IPS-15b (cell line): Measurements from ENCODE around the gene ZNF311.
A peak's percentile ranks its signal among the peaks of the same experiment; 100 is the strongest.

Experiments
- H3K27me3 ChIP-seq: one replicate; pipeline ENCODE4 v1.6.1; 2013; ENCODE audit warnings: low read length; ENCODE audit not compliant: control insufficient read depth, insufficient read depth
- H3K36me3 ChIP-seq: one replicate; pipeline ENCODE4 v1.6.1; 2013; ENCODE audit warnings: low read length; ENCODE audit not compliant: control insufficient read depth, insufficient read depth
- H3K4me1 ChIP-seq: one replicate; pipeline ENCODE4 v1.6.1; 2013; ENCODE audit warnings: mild to moderate bottlenecking, low read length; ENCODE audit not compliant: control insufficient read depth, insufficient read depth
- H3K4me3 ChIP-seq: one replicate; pipeline ENCODE4 v1.5.1; 2013; ENCODE audit warnings: low read depth, low read length
- H3K9ac ChIP-seq: one replicate; pipeline ENCODE4 v1.6.1; 2013; ENCODE audit warnings: low read depth, mild to moderate bottlenecking, low read length
- H3K9me3 ChIP-seq: one replicate; pipeline ENCODE4 v1.6.1; 2013; ENCODE audit warnings: mild to moderate bottlenecking, low read length; ENCODE audit not compliant: control insufficient read depth, insufficient read depth

ZNF311 gene

DNA sequence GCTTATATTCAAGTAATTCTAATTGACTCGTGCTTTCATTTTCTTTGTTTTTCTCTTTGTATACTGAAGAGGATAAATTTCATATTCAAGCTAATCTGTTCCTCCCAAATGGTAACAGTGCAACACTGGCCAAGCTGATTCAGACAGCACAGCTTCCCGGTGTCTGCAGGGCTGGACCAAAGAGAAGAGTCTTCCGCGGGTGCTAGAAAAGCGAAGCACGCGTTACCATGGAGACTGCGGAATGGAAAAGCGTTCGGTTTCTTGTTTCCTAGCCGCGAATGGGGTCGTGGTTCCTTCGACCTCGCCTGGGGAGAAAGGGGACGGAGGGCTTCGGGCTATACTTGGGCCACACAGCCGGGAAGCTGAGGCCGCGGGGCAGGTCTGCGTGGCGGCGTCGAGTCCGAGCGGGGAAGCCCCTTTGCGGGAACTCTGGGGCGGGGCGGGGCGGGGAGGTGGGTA is 6.2 kb upstream of the ZNF311 start:
- Histone ChIP-seq H3K4me3 (peak overlapping the region; percentile 65), H3K9ac (no peak overlapping the region), H3K36me3 (no peaks in the 10 kb centered on the region), H3K9me3 (no peaks in the 10 kb centered on the region), H3K27me3 (peaks cover 62% of the 10 kb centered on the region), H3K4me1 (no peaks in the 10 kb centered on the region)

DNA sequence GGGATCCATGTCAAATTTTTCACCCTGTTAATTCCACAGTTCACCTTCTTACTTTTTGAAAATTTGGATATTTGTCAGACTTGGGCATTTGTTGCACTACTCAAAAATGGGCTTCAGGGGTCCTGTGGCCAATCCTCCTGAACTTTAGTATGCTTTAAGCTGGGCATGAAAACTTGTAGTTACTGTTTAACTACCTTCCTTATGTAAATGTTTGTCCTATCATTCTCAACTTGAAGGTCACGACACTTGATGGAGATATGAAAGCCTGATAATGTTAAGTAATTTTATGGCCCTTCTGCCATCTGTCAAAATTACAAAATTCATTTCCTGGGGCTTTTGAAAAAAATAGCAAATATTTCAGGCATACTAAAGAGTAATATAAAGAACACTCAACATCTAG is 4.2 kb upstream of the ZNF311 start:
- H3K27me3 ChIP-seq: peaks cover 48% of the 10 kb centered on the region
- no peaks in the 10 kb centered on the region for H3K36me3 ChIP-seq
- no peak overlapping the region for H3K4me3 ChIP-seq
- no peaks in the 10 kb centered on the region for H3K4me1 ChIP-seq
- H3K9ac ChIP-seq: no peak overlapping the region
- H3K9me3 ChIP-seq: no peaks in the 10 kb centered on the region

- H3K4me1 ChIP-seq: no peaks in the 10 kb centered on the region
- no peaks in the 10 kb centered on the region for H3K9me3 ChIP-seq
- H3K27me3 ChIP-seq: peaks cover 35% of the 10 kb centered on the region
- no peak overlapping the region for H3K9ac ChIP-seq
- no peaks in the 10 kb centered on the region for H3K36me3 ChIP-seq
- no peak overlapping the region for H3K4me3 ChIP-seq
Observed at GRCh38 chr6:29008089-29008488, 3.0 kb upstream of the ZNF311 start.

DNA sequence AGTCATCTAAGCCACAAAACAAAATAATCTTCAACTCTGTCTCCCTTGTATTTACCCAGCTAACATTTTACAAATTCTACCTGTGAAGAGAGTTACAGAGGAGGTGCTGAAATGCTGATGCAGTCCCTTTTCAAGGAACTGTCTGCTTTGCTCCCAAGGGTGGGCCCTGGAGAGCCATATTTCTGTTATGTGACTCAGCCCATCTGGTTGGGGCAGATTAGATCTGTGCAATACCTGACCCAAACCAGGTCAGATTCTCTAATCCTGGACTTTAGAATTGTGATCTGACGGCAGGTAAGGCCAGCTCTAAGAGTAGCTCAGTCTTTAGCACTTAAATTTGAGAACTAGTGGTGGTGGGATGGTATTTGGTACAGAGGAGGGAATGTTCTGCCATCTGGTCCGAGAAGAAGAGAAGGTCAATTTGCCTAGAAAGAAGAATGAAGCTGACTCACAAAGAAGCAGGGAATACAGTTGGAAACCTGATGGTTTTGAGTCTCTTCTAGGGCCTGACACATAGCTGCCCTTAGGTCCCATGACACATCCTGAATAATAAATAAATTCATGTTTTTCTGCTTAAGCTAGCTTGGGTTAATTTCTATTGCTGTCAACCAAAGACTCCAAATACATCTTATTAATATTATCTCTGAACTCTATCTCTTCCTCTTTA is 8.1 kb downstream of the ZNF311 start:
- Histone ChIP-seq H3K36me3 (peaks cover 5% of the 10 kb centered on the region), H3K4me1 (no peaks in the 10 kb centered on the region), H3K9me3 (no peaks in the 10 kb centered on the region), H3K9ac (no peak overlapping the region), H3K4me3 (no peak overlapping the region), H3K27me3 (no peaks in the 10 kb centered on the region)

- no peak overlapping the region for H3K9ac ChIP-seq
- no peaks in the 10 kb centered on the region for H3K4me1 ChIP-seq
- peaks cover 5% of the 10 kb centered on the region for H3K36me3 ChIP-seq
- no peak overlapping the region for H3K4me3 ChIP-seq
- H3K9me3 ChIP-seq: no peaks in the 10 kb centered on the region
- no peaks in the 10 kb centered on the region for H3K27me3 ChIP-seq
Observed at GRCh38 chr6:28995093-28995650, 9.9 kb downstream of the ZNF311 start.

- Histone ChIP-seq H3K36me3 (no peaks in the 10 kb centered on the region), H3K27me3 (no peaks in the 10 kb centered on the region), H3K4me3 (peak overlapping the region; percentile 71), H3K4me1 (no peaks in the 10 kb centered on the region), H3K9me3 (no peaks in the 10 kb centered on the region), H3K9ac (peak overlapping the region; percentile 9)
Observed at GRCh38 chr6:28988536-28989311, 16.4 kb downstream of the ZNF311 start.

DNA sequence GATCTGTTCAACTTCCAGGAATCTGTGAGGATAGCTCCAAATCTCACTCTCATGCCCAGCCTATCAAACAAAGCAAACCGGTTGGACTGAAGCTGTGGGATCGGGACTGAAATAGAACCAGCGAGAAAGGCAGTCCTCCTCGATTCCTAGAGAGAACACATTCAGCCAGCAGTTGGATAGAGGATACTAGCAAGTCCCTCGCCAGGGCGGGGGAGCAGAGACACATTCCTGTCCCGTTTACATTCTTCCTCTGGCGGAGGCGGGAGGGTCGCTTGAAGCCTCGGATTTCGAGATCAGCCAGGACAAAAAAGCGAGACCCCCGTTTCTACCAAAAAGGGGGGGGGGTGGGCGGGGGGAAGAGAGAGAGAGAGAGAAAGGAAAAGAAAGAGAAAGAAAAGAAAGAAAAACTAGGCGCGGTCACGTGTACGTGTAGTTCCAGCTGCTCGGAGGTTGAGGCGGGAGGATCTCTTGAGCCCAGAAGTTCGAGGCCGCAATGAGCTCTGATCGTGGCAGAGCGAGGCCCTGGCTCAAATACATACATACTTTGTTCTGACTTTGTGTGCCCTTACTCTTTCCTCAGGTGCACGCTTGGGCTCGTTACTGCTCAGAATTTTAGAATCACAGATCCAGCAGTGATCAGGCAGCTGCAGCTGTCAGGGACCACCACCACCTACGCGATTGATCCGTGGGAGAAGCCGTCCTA is 19.5 kb downstream of the ZNF311 start:
- Histone ChIP-seq H3K27me3 (no peaks in the 10 kb centered on the region), H3K9me3 (no peaks in the 10 kb centered on the region), H3K9ac (peak overlapping the region; percentile 51), H3K36me3 (no peaks in the 10 kb centered on the region), H3K4me3 (peak overlapping the region; percentile 67), H3K4me1 (no peaks in the 10 kb centered on the region)

- Histone ChIP-seq H3K4me3 (no peak overlapping the region), H3K9ac (no peak overlapping the region), H3K4me1 (no peaks in the 10 kb centered on the region), H3K27me3 (peaks cover 11% of the 10 kb centered on the region), H3K9me3 (no peaks in the 10 kb centered on the region), H3K36me3 (no peaks in the 10 kb centered on the region)
Observed at GRCh38 chr6:28983838-28984237, 21.3 kb downstream of the ZNF311 start.

GRCh38 chr6:28982476-28983266 is 22.4 kb downstream of the ZNF311 start:
- Histone ChIP-seq H3K9ac (no peak overlapping the region), H3K9me3 (no peaks in the 10 kb centered on the region), H3K27me3 (peaks cover 11% of the 10 kb centered on the region), H3K36me3 (no peaks in the 10 kb centered on the region), H3K4me3 (peak overlapping the region; percentile 93), H3K4me1 (no peaks in the 10 kb centered on the region)

DNA sequence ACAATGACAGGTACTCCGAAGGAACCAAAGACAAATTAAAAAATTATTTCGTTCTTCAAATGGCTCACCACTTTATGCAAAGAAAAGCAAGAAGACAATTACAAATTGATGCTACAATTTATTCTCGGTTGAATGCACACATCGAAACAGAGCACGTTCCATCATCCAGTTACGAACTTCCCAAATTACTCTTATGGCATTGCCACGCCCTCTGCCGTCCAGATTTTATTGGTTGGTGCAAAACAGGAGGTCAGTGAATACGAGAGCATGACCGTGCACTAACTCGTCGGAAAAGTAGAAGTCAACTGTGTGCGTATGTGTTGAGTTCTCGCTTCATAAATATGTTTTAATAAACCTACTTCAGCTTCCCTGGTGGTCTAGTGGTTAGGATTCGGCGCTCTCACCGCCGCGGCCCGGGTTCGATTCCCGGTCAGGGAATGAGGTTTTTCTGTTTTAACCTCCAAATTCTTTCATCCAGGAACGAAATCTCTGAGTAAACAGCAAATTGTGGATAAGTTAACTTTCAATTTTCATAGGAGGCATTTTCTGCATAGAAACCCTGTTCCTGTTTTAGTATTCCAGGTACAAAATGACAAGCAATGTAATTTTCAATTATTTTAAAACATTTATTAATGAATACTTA is 23.2 kb downstream of the ZNF311 start:
- Histone ChIP-seq H3K27me3 (peaks cover 11% of the 10 kb centered on the region), H3K9ac (no peak overlapping the region), H3K36me3 (no peaks in the 10 kb centered on the region), H3K4me1 (no peaks in the 10 kb centered on the region), H3K4me3 (peak overlapping the region; percentile 93), H3K9me3 (no peaks in the 10 kb centered on the region)

GRCh38 chr6:28981431-28981832 is 23.7 kb downstream of the ZNF311 start:
- H3K9ac ChIP-seq: no peak overlapping the region
- no peaks in the 10 kb centered on the region for H3K36me3 ChIP-seq
- no peaks in the 10 kb centered on the region for H3K4me1 ChIP-seq

More at GRCh38 chr6:28981431-28981832, 23.7 kb downstream of the ZNF311 start:
- Histone ChIP-seq H3K9me3 (no peaks in the 10 kb centered on the region), H3K4me3 (peak overlapping the region; percentile 93), H3K27me3 (peaks cover 11% of the 10 kb centered on the region)
